SK-N-SH (cell line): ENCODE data around the gene B3GNT7.
"Not testable (repeated sequence)": the region's sequence is repeated elsewhere in the genome, so short reads cannot be mapped to it uniquely, and the experiment has no call there.

Source experiments
- EZH2phosphoT487 ChIP-seq: fragments of 200-600 bp; sonication (generic); IDR thresholded peaks from 2 replicates; pipeline ENCODE4 v1.6.1; 2017; ENCODE audit warnings: low read depth, mixed run types, mild to moderate bottlenecking, antibody characterized with exemption, moderate library complexity, borderline replicate concordance
- JUND ChIP-seq: IDR thresholded peaks from 2 replicates; pipeline ENCODE4 v1.4.0; 2012
- POLR2AphosphoS5 ChIP-seq: IDR thresholded peaks from 2 replicates; pipeline ENCODE4 v1.6.1; 2012; ENCODE audit warnings: low read depth, low read length
- RFX5 ChIP-seq: IDR thresholded peaks from 2 replicates; pipeline ENCODE4 v1.6.1; 2012; ENCODE audit warnings: mild to moderate bottlenecking, improper control_type of control experiment, low read length
- RXRA ChIP-seq: IDR thresholded peaks from 2 replicates; pipeline ENCODE4 v1.4.0; 2012; ENCODE audit warnings: low read depth, mild to moderate bottlenecking, borderline replicate concordance
- SIN3A ChIP-seq: IDR thresholded peaks from 2 replicates; pipeline ENCODE4 v1.6.1; 2012; ENCODE audit warnings: low read depth, mild to moderate bottlenecking, low read length, moderate library complexity, borderline replicate concordance
- TAF1 ChIP-seq: IDR thresholded peaks from 2 replicates; pipeline ENCODE4 v1.6.1; 2012; ENCODE audit warnings: low read depth, mild to moderate bottlenecking, low read length, moderate library complexity, borderline replicate concordance
- YY1 ChIP-seq: IDR thresholded peaks from 2 replicates; pipeline ENCODE4 v1.4.0; 2012; ENCODE audit warnings: low read depth, mild to moderate bottlenecking
- TF ChIP-seq, protein P1 (sequence below): fragments of 200-600 bp; sonication (generic); IDR thresholded peaks from 2 replicates; pipeline ENCODE4 v1.6.1; 2017; ENCODE audit warnings: antibody characterized with exemption, mild to moderate bottlenecking, moderate library complexity
- TF ChIP-seq, protein P2 (sequence below): IDR thresholded peaks from 2 replicates; pipeline ENCODE4 v1.4.0; 2012; ENCODE audit warnings: low read depth
- TF ChIP-seq, protein P3 (sequence below): fragments of 150-350 bp; IDR thresholded peaks from 2 replicates; pipeline ENCODE4 v1.6.1; 2016; ENCODE audit warnings: mild to moderate bottlenecking, low read depth, low read length
- TF ChIP-seq, protein P4 (sequence below): IDR thresholded peaks from 2 replicates; pipeline ENCODE4 v1.6.1; 2012; ENCODE audit warnings: mild to moderate bottlenecking, low read depth, low read length, moderate library complexity
- TF ChIP-seq, protein P5 (sequence below): IDR thresholded peaks from 2 replicates; pipeline ENCODE4 v1.4.0; 2012; ENCODE audit warnings: low read depth, borderline replicate concordance

DNA sequence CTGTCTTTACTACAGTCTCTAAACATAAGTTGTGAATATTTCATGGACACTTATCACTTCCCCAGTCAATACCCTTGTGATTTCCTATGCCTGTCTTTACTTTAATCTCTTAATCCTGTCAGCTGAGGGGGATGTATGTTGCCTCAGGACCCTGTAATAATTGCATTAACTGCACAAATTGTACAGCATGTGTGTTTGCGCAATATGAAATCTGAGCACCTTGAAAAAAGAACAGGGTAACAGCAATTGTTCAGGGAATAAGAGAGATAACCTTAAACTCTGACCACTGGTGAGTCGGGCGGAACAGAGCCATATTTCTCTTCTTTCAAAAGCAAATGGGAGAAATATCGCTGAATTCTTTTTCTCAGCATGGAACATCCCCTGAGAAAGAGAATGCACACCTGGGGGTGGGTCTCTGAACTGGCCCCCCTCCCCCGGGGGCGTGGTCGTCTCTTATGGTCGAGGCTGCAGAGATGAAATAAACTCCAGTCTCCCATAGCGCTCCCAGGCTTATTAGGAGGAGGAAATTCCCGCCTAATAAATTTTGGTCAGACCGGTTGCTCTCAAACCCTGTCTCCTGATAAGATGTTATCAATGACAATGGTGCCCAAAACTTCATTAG, 19.4 kb upstream of the B3GNT7 start:
- TF ChIP-seq, protein P1, sequence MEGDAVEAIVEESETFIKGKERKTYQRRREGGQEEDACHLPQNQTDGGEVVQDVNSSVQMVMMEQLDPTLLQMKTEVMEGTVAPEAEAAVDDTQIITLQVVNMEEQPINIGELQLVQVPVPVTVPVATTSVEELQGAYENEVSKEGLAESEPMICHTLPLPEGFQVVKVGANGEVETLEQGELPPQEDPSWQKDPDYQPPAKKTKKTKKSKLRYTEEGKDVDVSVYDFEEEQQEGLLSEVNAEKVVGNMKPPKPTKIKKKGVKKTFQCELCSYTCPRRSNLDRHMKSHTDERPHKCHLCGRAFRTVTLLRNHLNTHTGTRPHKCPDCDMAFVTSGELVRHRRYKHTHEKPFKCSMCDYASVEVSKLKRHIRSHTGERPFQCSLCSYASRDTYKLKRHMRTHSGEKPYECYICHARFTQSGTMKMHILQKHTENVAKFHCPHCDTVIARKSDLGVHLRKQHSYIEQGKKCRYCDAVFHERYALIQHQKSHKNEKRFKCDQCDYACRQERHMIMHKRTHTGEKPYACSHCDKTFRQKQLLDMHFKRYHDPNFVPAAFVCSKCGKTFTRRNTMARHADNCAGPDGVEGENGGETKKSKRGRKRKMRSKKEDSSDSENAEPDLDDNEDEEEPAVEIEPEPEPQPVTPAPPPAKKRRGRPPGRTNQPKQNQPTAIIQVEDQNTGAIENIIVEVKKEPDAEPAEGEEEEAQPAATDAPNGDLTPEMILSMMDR = not testable (repeated sequence)
- TF ChIP-seq RXRA, EZH2phosphoT487, RFX5, SIN3A, JUND, TAF1, POLR2AphosphoS5, YY1: not testable (repeated sequence)
- TF ChIP-seq, protein P2, sequence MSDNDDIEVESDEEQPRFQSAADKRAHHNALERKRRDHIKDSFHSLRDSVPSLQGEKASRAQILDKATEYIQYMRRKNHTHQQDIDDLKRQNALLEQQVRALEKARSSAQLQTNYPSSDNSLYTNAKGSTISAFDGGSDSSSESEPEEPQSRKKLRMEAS = not testable (repeated sequence)
- TF ChIP-seq, protein P3, sequence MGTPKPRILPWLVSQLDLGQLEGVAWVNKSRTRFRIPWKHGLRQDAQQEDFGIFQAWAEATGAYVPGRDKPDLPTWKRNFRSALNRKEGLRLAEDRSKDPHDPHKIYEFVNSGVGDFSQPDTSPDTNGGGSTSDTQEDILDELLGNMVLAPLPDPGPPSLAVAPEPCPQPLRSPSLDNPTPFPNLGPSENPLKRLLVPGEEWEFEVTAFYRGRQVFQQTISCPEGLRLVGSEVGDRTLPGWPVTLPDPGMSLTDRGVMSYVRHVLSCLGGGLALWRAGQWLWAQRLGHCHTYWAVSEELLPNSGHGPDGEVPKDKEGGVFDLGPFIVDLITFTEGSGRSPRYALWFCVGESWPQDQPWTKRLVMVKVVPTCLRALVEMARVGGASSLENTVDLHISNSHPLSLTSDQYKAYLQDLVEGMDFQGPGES = not testable (repeated sequence)
- TF ChIP-seq, protein P4, sequence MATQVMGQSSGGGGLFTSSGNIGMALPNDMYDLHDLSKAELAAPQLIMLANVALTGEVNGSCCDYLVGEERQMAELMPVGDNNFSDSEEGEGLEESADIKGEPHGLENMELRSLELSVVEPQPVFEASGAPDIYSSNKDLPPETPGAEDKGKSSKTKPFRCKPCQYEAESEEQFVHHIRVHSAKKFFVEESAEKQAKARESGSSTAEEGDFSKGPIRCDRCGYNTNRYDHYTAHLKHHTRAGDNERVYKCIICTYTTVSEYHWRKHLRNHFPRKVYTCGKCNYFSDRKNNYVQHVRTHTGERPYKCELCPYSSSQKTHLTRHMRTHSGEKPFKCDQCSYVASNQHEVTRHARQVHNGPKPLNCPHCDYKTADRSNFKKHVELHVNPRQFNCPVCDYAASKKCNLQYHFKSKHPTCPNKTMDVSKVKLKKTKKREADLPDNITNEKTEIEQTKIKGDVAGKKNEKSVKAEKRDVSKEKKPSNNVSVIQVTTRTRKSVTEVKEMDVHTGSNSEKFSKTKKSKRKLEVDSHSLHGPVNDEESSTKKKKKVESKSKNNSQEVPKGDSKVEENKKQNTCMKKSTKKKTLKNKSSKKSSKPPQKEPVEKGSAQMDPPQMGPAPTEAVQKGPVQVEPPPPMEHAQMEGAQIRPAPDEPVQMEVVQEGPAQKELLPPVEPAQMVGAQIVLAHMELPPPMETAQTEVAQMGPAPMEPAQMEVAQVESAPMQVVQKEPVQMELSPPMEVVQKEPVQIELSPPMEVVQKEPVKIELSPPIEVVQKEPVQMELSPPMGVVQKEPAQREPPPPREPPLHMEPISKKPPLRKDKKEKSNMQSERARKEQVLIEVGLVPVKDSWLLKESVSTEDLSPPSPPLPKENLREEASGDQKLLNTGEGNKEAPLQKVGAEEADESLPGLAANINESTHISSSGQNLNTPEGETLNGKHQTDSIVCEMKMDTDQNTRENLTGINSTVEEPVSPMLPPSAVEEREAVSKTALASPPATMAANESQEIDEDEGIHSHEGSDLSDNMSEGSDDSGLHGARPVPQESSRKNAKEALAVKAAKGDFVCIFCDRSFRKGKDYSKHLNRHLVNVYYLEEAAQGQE = not testable (repeated sequence)
- TF ChIP-seq, protein P5, sequence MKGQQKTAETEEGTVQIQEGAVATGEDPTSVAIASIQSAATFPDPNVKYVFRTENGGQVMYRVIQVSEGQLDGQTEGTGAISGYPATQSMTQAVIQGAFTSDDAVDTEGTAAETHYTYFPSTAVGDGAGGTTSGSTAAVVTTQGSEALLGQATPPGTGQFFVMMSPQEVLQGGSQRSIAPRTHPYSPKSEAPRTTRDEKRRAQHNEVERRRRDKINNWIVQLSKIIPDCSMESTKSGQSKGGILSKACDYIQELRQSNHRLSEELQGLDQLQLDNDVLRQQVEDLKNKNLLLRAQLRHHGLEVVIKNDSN = not testable (repeated sequence)
